D721Med (cell line): ENCODE measurements around the gene SPACA7.

Experiments
- DNase-seq: peaks from one replicate; pipeline ENCODE4 v3.0.0; 2011; ENCODE audit warnings: low spot score; ENCODE audit not compliant: insufficient read length
- FAIRE-seq: peaks from 2 replicates; lab custom pipeline; 2011; peaks lifted over from hg19 to GRCh38; lab: Jason Lieb, UNC
- CTCF ChIP-seq: IDR thresholded peaks from 2 replicates; pipeline ENCODE4 v1.5.1; 2012; ENCODE audit warnings: mild to moderate bottlenecking, control low read depth; ENCODE audit not compliant: insufficient read depth; ENCODE audit errors: missing control alignments

The SPACA7 gene

GRCh38 chr13:112438094-112438493, 61.9 kb downstream of the SPACA7 start:
- no peak for FAIRE-seq
- no peak for DNase-seq
- TF ChIP-seq CTCF: no peak

GRCh38 chr13:112438515-112438914, 62.4 kb downstream of the SPACA7 start:
- TF ChIP-seq CTCF: no peak
- DNase-seq: no peak
- no peak for FAIRE-seq

GRCh38 chr13:112441226-112441625, 65.1 kb downstream of the SPACA7 start:
- DNase-seq (no peak), FAIRE-seq (no peak)
- TF ChIP-seq CTCF: no peak

- no peak for FAIRE-seq
- no peak for TF ChIP-seq CTCF
- DNase-seq: no peak
These were observed 65.7 kb downstream of the SPACA7 start for GRCh38 chr13:112441779-112442310.

GRCh38 chr13:112442483-112443090, 66.4 kb downstream of the SPACA7 start:
- DNase-seq: no peak
- TF ChIP-seq CTCF: no peak
- no peak for FAIRE-seq

GRCh38 chr13:112443191-112443994, 67.2 kb downstream of the SPACA7 start:
- DNase-seq (no peak), FAIRE-seq (no peak)
- TF ChIP-seq CTCF: peak; percentile 23

- DNase-seq (peak; percentile 76), FAIRE-seq (no peak)
- TF ChIP-seq CTCF: peak; percentile 86
These were observed 67.8 kb downstream of the SPACA7 start for GRCh38 chr13:112443995-112444311.
